ENCODE results near the gene KRT6A. TPM values are rescaled to one million over a fixed set of nuclear protein-coding genes. Genes with fewer than 3 reads are reported as not detected.

Gene KRT6A
- total and polyA plus RNA-seq, 2 of the 8 experiments (the other 6 are each of a cell fraction or from before 2014, with no cell fraction given), result 0.11 TPM; not detected in 1

DNA sequence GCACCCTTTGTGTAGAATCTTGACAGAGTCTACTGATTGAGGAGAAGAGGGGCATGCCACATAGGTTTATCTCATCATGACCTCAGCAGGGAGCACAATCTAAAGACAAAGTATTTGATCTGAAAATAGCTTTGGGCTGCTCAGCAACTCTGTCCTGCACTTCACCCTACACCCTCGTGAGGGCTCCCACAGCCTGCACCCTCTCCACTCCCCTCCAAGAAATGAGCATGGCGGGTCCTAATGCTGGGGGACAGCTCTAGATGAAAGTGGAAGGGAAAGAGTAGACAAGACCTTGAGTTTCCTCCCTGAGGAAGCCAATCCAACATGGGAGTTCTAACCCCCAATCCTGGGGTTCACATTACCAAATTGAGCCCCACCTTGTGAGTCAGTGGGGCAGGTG is 37.8 kb upstream of the KRT6A start:
- H4K8ac ChIP-seq (ENCODE audit: extremely low read depth, insufficient read depth, low read length), result no peak overlapping the region
- H3K14ac ChIP-seq (ENCODE audit: insufficient read length), result no peak overlapping the region
- no peak overlapping the region for H2BK5ac ChIP-seq (ENCODE audit: low read depth, low read length)
- FAIRE-seq, result no peak
- H2BK120ac ChIP-seq (replicated peaks; ENCODE audit: low read depth, low read length), result no peak overlapping the region
- 84% methylated on average over 2 of the region's 2 CpGs; no CpG with 5 or more reads in 1 of the 2 experiments for WGBS, 2 experiments (ENCODE audit: extremely low coverage in 1 of 2, insufficient coverage in 1 of 2, insufficient read length in 1 of 2, insufficient replicate concordance in 2 of 2, low coverage in 1 of 2, low lambda C conversion rate in 2 of 2, missing lambda C conversion rate in 1 of 2)
- no peaks in the 10 kb centered on the region for H4K20me1 ChIP-seq (replicated peaks in 1 of 2; ENCODE audit: control insufficient read depth in 1 of 2, insufficient read depth in 2 of 2, low read length in 2 of 2)
- H2BK20ac ChIP-seq (ENCODE audit: low read length), result no peak overlapping the region
- H3K36me3 ChIP-seq (ENCODE audit: control insufficient read depth in 2 of 4, insufficient read depth in 4 of 4, low read length in 3 of 4), result no peaks in the 10 kb centered on the region
- no peak for DNase-seq (ENCODE audit: low read depth in 1 of 2, low spot score in 2 of 2)
- H2BK15ac ChIP-seq (ENCODE audit: low read length), result no peak overlapping the region
- no peak overlapping the region for H3K56ac ChIP-seq (replicated peaks; ENCODE audit: insufficient read length, low read depth, low read length)
- H3K79me1 ChIP-seq (ENCODE audit: low read depth, low read length), result no peaks in the 10 kb centered on the region
- no peak overlapping the region for H4K5ac ChIP-seq (ENCODE audit: insufficient read length, low read depth, low read length)
- TF ChIP-seq FOSL1 (IDR thresholded peaks at IDR 0.05; ENCODE audit: insufficient read depth, low read depth, low read length) (no peak), KDM4A (IDR thresholded peaks at IDR 0.05; ENCODE audit: low read depth, low read length, severe bottlenecking) (no peak), TBP (IDR thresholded peaks at IDR 0.05; ENCODE audit: low read depth, low read length) (no peak), SP1 (IDR thresholded peaks at IDR 0.05; ENCODE audit: low read depth, low read length) (no peak), SIRT6 (IDR thresholded peaks at IDR 0.05; ENCODE audit: low read length) (no peak), BRCA1 (IDR thresholded peaks at IDR 0.05; ENCODE audit: low read depth, low read length) (no peak), POLR2AphosphoS5 (IDR thresholded peaks at IDR 0.05; ENCODE audit: low read depth, low read length) (no peak), SIX5 (IDR thresholded peaks at IDR 0.05; ENCODE audit: low read depth, low read length) (no peak), CTBP2 (IDR thresholded peaks at IDR 0.05; ENCODE audit: borderline replicate concordance, insufficient read depth, insufficient read length, low read length) (no peak), CBX5 (IDR thresholded peaks at IDR 0.05; ENCODE audit: low read depth, low read length) (no peak), TAF7 (optimal IDR thresholded peaks at IDR 0.05; ENCODE audit: borderline replicate concordance, low read depth, low read length) (no peak), TAF1 (IDR thresholded peaks at IDR 0.05; ENCODE audit: low read depth, low read length) (no peak), SRF (IDR thresholded peaks at IDR 0.05; ENCODE audit: low read depth, low read length) (no peak), RBBP5 (IDR thresholded peaks at IDR 0.05; ENCODE audit: borderline replicate concordance, low read depth, low read length) (no peak), TEAD4 (IDR thresholded peaks at IDR 0.05; ENCODE audit: low read depth, low read length) (no peak), CHD2 (IDR thresholded peaks at IDR 0.05; ENCODE audit: low read length) (no peak), CEBPB (IDR thresholded peaks at IDR 0.05; ENCODE audit: low read depth, low read length) (no peak)
- H3K9ac ChIP-seq (replicated peaks in 1 of 4; ENCODE audit: extremely low read depth in 1 of 4, low read depth in 3 of 4, low read length in 3 of 4), result no peak overlapping the region
- no peak overlapping the region for H2AFZ ChIP-seq (ENCODE audit: low read length)
- H3K27ac ChIP-seq (ENCODE audit: low read depth, low read length), result no peak overlapping the region
- no peaks in the 10 kb centered on the region for H3K23me2 ChIP-seq (ENCODE audit: low read depth, low read length)
- H3K79me2 ChIP-seq (ENCODE audit: control insufficient read depth in 1 of 2, insufficient read depth in 2 of 2, low read length in 2 of 2), result no peaks in the 10 kb centered on the region
- H2AK5ac ChIP-seq (ENCODE audit: low read depth, low read length), result no peak overlapping the region
- H2BK12ac ChIP-seq (ENCODE audit: low read depth, low read length), result no peak overlapping the region
- no peak overlapping the region for H3K18ac ChIP-seq (ENCODE audit: extremely low read depth, low read length)
- no peaks in the 10 kb centered on the region for H3K27me3 ChIP-seq (replicated peaks in 1 of 4; ENCODE audit: control insufficient read depth in 3 of 4, extremely low read depth in 1 of 4, insufficient read depth in 3 of 4, low read length in 3 of 4)
- no peak overlapping the region for H3K23ac ChIP-seq (ENCODE audit: insufficient read length)
- H3K4me3 ChIP-seq (ENCODE audit: extremely low read depth in 1 of 4, insufficient read depth in 2 of 4, low read depth in 3 of 4, low read length in 4 of 4), result no peak overlapping the region
- H3K4me2 ChIP-seq (ENCODE audit: insufficient read depth in 1 of 2, low read depth in 2 of 2, low read length in 2 of 2), result no peak overlapping the region
- no peaks in the 10 kb centered on the region for H3K4me1 ChIP-seq (replicated peaks in 1 of 4; ENCODE audit: control insufficient read depth in 3 of 4, insufficient read depth in 4 of 4, low read length in 3 of 4)
- ChIA-PET CTCF (ENCODE audit: partially characterized antibody) (interaction anchor here (0.5 to 5.4 kb wide), 8 partner anchors 10 to 334 kb away, joined by 3 to 27 read pairs (median 5); partner anchors contain the start of gene KRT5), POLR2A (ENCODE audit: partially characterized antibody) (no interaction called here)
- no peak overlapping the region for H4K91ac ChIP-seq (replicated peaks; ENCODE audit: insufficient read length, low read length)
- no peak overlapping the region for H3K4ac ChIP-seq (replicated peaks; ENCODE audit: insufficient read length, low read depth, low read length)
- H3K9me3 ChIP-seq (ENCODE audit: insufficient read depth in 2 of 2, low read depth in 1 of 2, low read length in 1 of 2), result no peaks in the 10 kb centered on the region
